ENCODE data around the gene RNF144A.
"Not testable (repeated sequence)": the region's sequence is repeated elsewhere in the genome, so short reads cannot be mapped to it uniquely, and the experiment has no call there.

RNF144A gene

GRCh38 chr2:6993229-6993640 is 76.0 kb downstream of the RNF144A start:
- FAIRE-seq (no peak), DNase-seq (ENCODE audit: extremely low spot score, insufficient read length, low read depth) (no peak)

- no peak for FAIRE-seq
- no peak for DNase-seq (ENCODE audit: extremely low spot score, insufficient read length, low read depth)
Observed at GRCh38 chr2:6993936-6994335, 76.7 kb downstream of the RNF144A start.

GRCh38 chr2:6994536-6995128 is 77.4 kb downstream of the RNF144A start:
- DNase-seq (ENCODE audit: extremely low spot score, insufficient read length, low read depth) = no peak
- no peak for FAIRE-seq

- FAIRE-seq = no peak
- no peak for DNase-seq (ENCODE audit: extremely low spot score, insufficient read length, low read depth)
Observed at GRCh38 chr2:6995391-6996097, 78.3 kb downstream of the RNF144A start.

- FAIRE-seq (peak; percentile 81), DNase-seq (ENCODE audit: extremely low spot score, insufficient read length, low read depth) (peak; percentile 33)
Observed at GRCh38 chr2:6999211-6999877, 82.1 kb downstream of the RNF144A start.

- FAIRE-seq; DNase-seq (ENCODE audit: extremely low spot score, insufficient read length, low read depth): not testable (repeated sequence)
Observed at GRCh38 chr2:7001395-7001794, 84.2 kb downstream of the RNF144A start.

- DNase-seq (ENCODE audit: extremely low spot score, insufficient read length, low read depth) = no peak
- FAIRE-seq = no peak
Observed at GRCh38 chr2:7003895-7004294, 86.7 kb downstream of the RNF144A start.

- DNase-seq (ENCODE audit: extremely low spot score, insufficient read length, low read depth) (no peak), FAIRE-seq (no peak)
Observed at GRCh38 chr2:7004636-7005035, 87.4 kb downstream of the RNF144A start.

GRCh38 chr2:7007488-7007845 is 90.3 kb downstream of the RNF144A start:
- FAIRE-seq = no peak
- no peak for DNase-seq (ENCODE audit: extremely low spot score, insufficient read length, low read depth)

- FAIRE-seq (peak; percentile 26), DNase-seq (ENCODE audit: extremely low spot score, insufficient read length, low read depth) (no peak)
Observed at GRCh38 chr2:7007846-7008741, 90.9 kb downstream of the RNF144A start.

- FAIRE-seq = no peak
- DNase-seq (ENCODE audit: extremely low spot score, insufficient read length, low read depth) = no peak
Observed at GRCh38 chr2:7009207-7009911, 92.1 kb downstream of the RNF144A start.

GRCh38 chr2:7010391-7011054 is 93.3 kb downstream of the RNF144A start:
- DNase-seq (ENCODE audit: extremely low spot score, insufficient read length, low read depth) (no peak), FAIRE-seq (no peak)

GRCh38 chr2:7011356-7012083 is 94.3 kb downstream of the RNF144A start:
- FAIRE-seq (no peak), DNase-seq (ENCODE audit: extremely low spot score, insufficient read length, low read depth) (no peak)

- no peak for DNase-seq (ENCODE audit: extremely low spot score, insufficient read length, low read depth)
- FAIRE-seq = no peak
Observed at GRCh38 chr2:7012141-7012764, 95.0 kb downstream of the RNF144A start.

GRCh38 chr2:7013471-7014160 is 96.4 kb downstream of the RNF144A start:
- no peak for DNase-seq (ENCODE audit: extremely low spot score, insufficient read length, low read depth)
- no peak for FAIRE-seq

GRCh38 chr2:7014174-7014640 is 97.0 kb downstream of the RNF144A start:
- DNase-seq (ENCODE audit: extremely low spot score, insufficient read length, low read depth) (no peak), FAIRE-seq (peak; percentile 67)
